Activated CD8-positive, alpha-beta T cell treated with anti-CD3 and anti-CD28 coated beads for 36 hours (primary cell): ENCODE results near the gene SYNJ2. TPM values are rescaled to one million over a fixed set of nuclear protein-coding genes. Genes with fewer than 3 reads are reported as not detected.

Experiments
- ATAC-seq: fragments of 200-7000 bp; cut with Tn5 transposase; one replicate; pipeline ENCODE4 v1.10.0; 2021; ENCODE audit warnings: mild to moderate bottlenecking, moderate library complexity
- CTCF ChIA-PET: fragments of 350-600 bp; sonication (Branson Sonifier 250); formaldehyde crosslinking; loops from one replicate; lab custom pipeline; 2021; ENCODE audit warnings: antibody characterized with exemption; lab: Charles Lee
- POLR2A ChIA-PET: fragments of 350-600 bp; sonication (Branson Sonifier 250); formaldehyde crosslinking; loops from one replicate; lab custom pipeline; 2021; ENCODE audit warnings: antibody characterized with exemption; lab: Charles Lee
- DNase-seq: peaks from one replicate; pipeline ENCODE4 v3.0.0-alpha.2; 2020
- H3K27ac Mint-ChIP-seq: one replicate; pipeline ENCODE4 v1.8.0; 2021; ENCODE audit warnings: mild to moderate bottlenecking, mixed read lengths
- H3K27me3 Mint-ChIP-seq: one replicate; pipeline ENCODE4 v1.8.0; 2021; ENCODE audit warnings: mixed read lengths
- H3K36me3 Mint-ChIP-seq: one replicate; pipeline ENCODE4 v1.8.0; 2021; ENCODE audit warnings: low read depth, mixed read lengths
- H3K4me1 Mint-ChIP-seq: one replicate; pipeline ENCODE4 v1.8.0; 2021; ENCODE audit warnings: low read depth, mixed read lengths
- H3K4me3 Mint-ChIP-seq: one replicate; pipeline ENCODE4 v1.8.0; 2021; ENCODE audit warnings: mild to moderate bottlenecking, moderate library complexity, mixed read lengths
- H3K9me3 Mint-ChIP-seq: one replicate; pipeline ENCODE4 v1.8.0; 2021; ENCODE audit warnings: mixed read lengths
- CTCF ChIP-seq: fragments of 200-600 bp; IDR thresholded peaks from one replicate; pipeline ENCODE4 v1.8.0; 2022; ENCODE audit warnings: antibody characterized with exemption, mild to moderate bottlenecking
- intact Hi-C: fragments of 100-400 bp; cut with micrococcal nuclease; formaldehyde crosslinking; loops from one replicate; pipeline ENCODE4 v1.10.0; 2022
- total RNA-seq, 2 experiments: library from RNA; stranded (reverse); gene quantifications; one replicate each; pipeline ENCODE4 v1.2.3, GENCODE V29; 2021

SYNJ2 gene
- total RNA-seq, 2 experiments from 2014 or later, result 27.7 to 28.5 TPM

- Mint-ChIP-seq H3K27ac (no peak overlapping the region), H3K36me3 (peaks cover 5% of the 10 kb centered on the region), H3K4me1 (no peaks in the 10 kb centered on the region), H3K4me3 (no peak overlapping the region), H3K9me3 (no peaks in the 10 kb centered on the region), H3K27me3 (no peaks in the 10 kb centered on the region)
- DNase-seq, result no peak
- ChIA-PET CTCF (no interaction called here), POLR2A (no interaction called here)
- no peak for TF ChIP-seq CTCF
- intact Hi-C loops, result no loop called here
- no peak for ATAC-seq
These were observed 121.6 kb downstream of the SYNJ2 start for GRCh38 chr6:158103228-158103627.

- Mint-ChIP-seq H3K36me3 (peaks cover 9% of the 10 kb centered on the region), H3K4me3 (no peak overlapping the region), H3K4me1 (no peaks in the 10 kb centered on the region), H3K27me3 (no peaks in the 10 kb centered on the region), H3K9me3 (no peaks in the 10 kb centered on the region), H3K27ac (no peak overlapping the region)
- no peak for TF ChIP-seq CTCF
- CTCF ChIA-PET, result interaction anchor here (1.0 kb wide), 1 partner anchor 28 kb away, joined by 3 read pairs; no protein-coding TSS in a partner anchor
- ATAC-seq (no peak), DNase-seq (no peak)
- POLR2A ChIA-PET, result no interaction called here
- intact Hi-C loops, result no loop called here
These were observed 123.0 kb downstream of the SYNJ2 start for GRCh38 chr6:158104696-158105095.

- CTCF ChIA-PET, result interaction anchor here (0.9 kb wide), 1 partner anchor 236 kb away, joined by 3 read pairs; no protein-coding TSS in a partner anchor
- Mint-ChIP-seq H3K36me3 (peaks cover 16% of the 10 kb centered on the region), H3K4me3 (no peak overlapping the region), H3K9me3 (no peaks in the 10 kb centered on the region), H3K27ac (peak overlapping the region; percentile 10), H3K4me1 (no peaks in the 10 kb centered on the region), H3K27me3 (no peaks in the 10 kb centered on the region)
- intact Hi-C loops, result no loop called here
- POLR2A ChIA-PET, result no interaction called here
- no peak for ATAC-seq
- TF ChIP-seq CTCF, result no peak
- DNase-seq, result no peak
These were observed 128.1 kb downstream of the SYNJ2 start for GRCh38 chr6:158109748-158110147.

- DNase-seq (no peak), ATAC-seq (no peak)
- Mint-ChIP-seq H3K27me3 (no peaks in the 10 kb centered on the region), H3K9me3 (no peaks in the 10 kb centered on the region), H3K4me3 (no peak overlapping the region), H3K4me1 (no peaks in the 10 kb centered on the region), H3K36me3 (peaks cover 16% of the 10 kb centered on the region), H3K27ac (no peak overlapping the region)
- no peak for TF ChIP-seq CTCF
- intact Hi-C loops, result no loop called here
- ChIA-PET POLR2A (interaction anchor here (0.6 kb wide), 1 partner anchor 463 kb away, joined by 4 read pairs; no protein-coding TSS in a partner anchor), CTCF (interaction anchor here (0.7 kb wide), 1 partner anchor 39 kb away, joined by 4 read pairs; no protein-coding TSS in a partner anchor)
These were observed 129.3 kb downstream of the SYNJ2 start for GRCh38 chr6:158110986-158111385.

- Mint-ChIP-seq H3K27me3 (no peaks in the 10 kb centered on the region), H3K9me3 (no peaks in the 10 kb centered on the region), H3K4me1 (no peaks in the 10 kb centered on the region), H3K27ac (no peak overlapping the region), H3K36me3 (peaks cover 16% of the 10 kb centered on the region), H3K4me3 (no peak overlapping the region)
- CTCF ChIA-PET, result interaction anchor here (1.0 kb wide), 1 partner anchor 20 kb away, joined by 3 read pairs; no protein-coding TSS in a partner anchor
- TF ChIP-seq CTCF, result no peak
- intact Hi-C loops, result no loop called here
- ATAC-seq (no peak), DNase-seq (no peak)
- POLR2A ChIA-PET, result interaction anchor here (0.5 kb wide), 1 partner anchor 434 kb away, joined by 5 read pairs; no protein-coding TSS in a partner anchor
These were observed 130.3 kb downstream of the SYNJ2 start for GRCh38 chr6:158111987-158112386.
